BLaER1 (cell line): ENCODE measurements around the gene SDK1.

ENCODE experiments used
- H3K27ac ChIP-seq: shearing (Covaris generic); formaldehyde crosslinking; 2 replicates; pipeline ENCODE4 v1.8.1; 2022
- H3K27me3 ChIP-seq: shearing (Covaris generic); formaldehyde crosslinking; 2 replicates; pipeline ENCODE4 v1.8.1; 2022
- H3K36me3 ChIP-seq: shearing (Covaris generic); formaldehyde crosslinking; 2 replicates; pipeline ENCODE4 v1.8.1; 2022
- H3K4me1 ChIP-seq: shearing (Covaris generic); formaldehyde crosslinking; 2 replicates; pipeline ENCODE4 v1.8.1; 2022
- H3K4me2 ChIP-seq: shearing (Covaris generic); formaldehyde crosslinking; 2 replicates; pipeline ENCODE4 v1.8.1; 2022
- H3K4me3 ChIP-seq: shearing (Covaris generic); formaldehyde crosslinking; 2 replicates; pipeline ENCODE4 v1.8.1; 2022
- H3K9ac ChIP-seq: shearing (Covaris generic); formaldehyde crosslinking; 2 replicates; pipeline ENCODE4 v1.8.1; 2022
- H3K9me3 ChIP-seq: shearing (Covaris generic); formaldehyde crosslinking; 2 replicates; pipeline ENCODE4 v1.8.1; 2022
- H4K20me1 ChIP-seq: shearing (Covaris generic); formaldehyde crosslinking; 2 replicates; pipeline ENCODE4 v1.8.1; 2022
- Cebpa-rat ChIP-seq: shearing (Covaris generic); IDR thresholded peaks from 2 replicates; pipeline ENCODE4 v1.8.1; 2022

SDK1 gene

GRCh38 chr7:3780016-3780415 is 479.0 kb downstream of the SDK1 start:
- TF ChIP-seq Cebpa-rat, result no peak
- Histone ChIP-seq H3K36me3 (no peaks in the 10 kb centered on the region; the same call in none of the 2 replicates), H3K4me2 (no peak overlapping the region), H3K9me3 (peaks cover 44% of the 10 kb centered on the region), H4K20me1 (no peaks in the 10 kb centered on the region), H3K4me1 (no peaks in the 10 kb centered on the region), H3K27me3 (no peaks in the 10 kb centered on the region), H3K9ac (no peak overlapping the region), H3K27ac (no peak overlapping the region), H3K4me3 (no peak overlapping the region)

GRCh38 chr7:3780525-3780924 is 479.5 kb downstream of the SDK1 start:
- no peak for TF ChIP-seq Cebpa-rat
- no peak overlapping the region for H3K4me2 ChIP-seq

GRCh38 chr7:3781607-3782006 is 480.6 kb downstream of the SDK1 start:
- Histone ChIP-seq H3K27me3 (no peaks in the 10 kb centered on the region), H3K4me1 (no peaks in the 10 kb centered on the region), H3K4me2 (no peak overlapping the region), H3K4me3 (no peak overlapping the region), H3K27ac (no peak overlapping the region), H3K9me3 (peaks cover 44% of the 10 kb centered on the region), H3K9ac (no peak overlapping the region), H3K36me3 (no peaks in the 10 kb centered on the region; the same call in none of the 2 replicates), H4K20me1 (no peaks in the 10 kb centered on the region)
- no peak for TF ChIP-seq Cebpa-rat

More at GRCh38 chr7:3780525-3780924, 479.5 kb downstream of the SDK1 start:
- no peaks in the 10 kb centered on the region; the same call in none of the 2 replicates for H3K36me3 ChIP-seq
- no peaks in the 10 kb centered on the region for H3K4me1 ChIP-seq
- no peak overlapping the region for H3K4me3 ChIP-seq
- no peak overlapping the region for H3K27ac ChIP-seq
- no peaks in the 10 kb centered on the region for H4K20me1 ChIP-seq
- H3K27me3 ChIP-seq, result no peaks in the 10 kb centered on the region
- no peak overlapping the region for H3K9ac ChIP-seq
- H3K9me3 ChIP-seq, result peaks cover 44% of the 10 kb centered on the region

- TF ChIP-seq Cebpa-rat, result no peak
- no peaks in the 10 kb centered on the region for H3K4me1 ChIP-seq
- no peak overlapping the region for H3K4me3 ChIP-seq
- no peak overlapping the region for H3K27ac ChIP-seq
- no peaks in the 10 kb centered on the region for H3K36me3 ChIP-seq
- H3K9me3 ChIP-seq, result peaks cover 13% of the 10 kb centered on the region
- no peak overlapping the region for H3K4me2 ChIP-seq
- no peaks in the 10 kb centered on the region for H3K27me3 ChIP-seq
- no peaks in the 10 kb centered on the region for H4K20me1 ChIP-seq
- no peak overlapping the region for H3K9ac ChIP-seq
These were observed 486.7 kb downstream of the SDK1 start for GRCh38 chr7:3787717-3788264.

GRCh38 chr7:3790803-3791202 is 489.8 kb downstream of the SDK1 start:
- Histone ChIP-seq H3K4me3 (no peak overlapping the region), H3K27ac (no peak overlapping the region), H3K36me3 (no peaks in the 10 kb centered on the region), H3K27me3 (no peaks in the 10 kb centered on the region), H3K4me1 (no peaks in the 10 kb centered on the region), H3K9me3 (no peaks in the 10 kb centered on the region), H4K20me1 (no peaks in the 10 kb centered on the region), H3K9ac (no peak overlapping the region), H3K4me2 (no peak overlapping the region)
- TF ChIP-seq Cebpa-rat, result no peak

GRCh38 chr7:3791327-3791726 is 490.3 kb downstream of the SDK1 start:
- Histone ChIP-seq H3K36me3 (no peaks in the 10 kb centered on the region), H3K4me2 (no peak overlapping the region), H3K4me1 (no peaks in the 10 kb centered on the region), H3K27me3 (no peaks in the 10 kb centered on the region), H3K27ac (no peak overlapping the region), H3K4me3 (no peak overlapping the region), H3K9ac (no peak overlapping the region), H4K20me1 (no peaks in the 10 kb centered on the region), H3K9me3 (no peaks in the 10 kb centered on the region)
- no peak for TF ChIP-seq Cebpa-rat

- no peaks in the 10 kb centered on the region for H3K27me3 ChIP-seq
These were observed 494.1 kb downstream of the SDK1 start for GRCh38 chr7:3795141-3795540.

GRCh38 chr7:3795781-3796180 is 494.7 kb downstream of the SDK1 start:
- H4K20me1 ChIP-seq, result no peaks in the 10 kb centered on the region
- H3K4me1 ChIP-seq, result no peaks in the 10 kb centered on the region
- no peak overlapping the region for H3K9ac ChIP-seq
- H3K27ac ChIP-seq, result no peak overlapping the region
- H3K4me2 ChIP-seq, result no peak overlapping the region
- H3K4me3 ChIP-seq, result no peak overlapping the region
- no peaks in the 10 kb centered on the region for H3K36me3 ChIP-seq
- TF ChIP-seq Cebpa-rat, result no peak
- no peaks in the 10 kb centered on the region for H3K27me3 ChIP-seq
- no peaks in the 10 kb centered on the region for H3K9me3 ChIP-seq

More at GRCh38 chr7:3795141-3795540, 494.1 kb downstream of the SDK1 start:
- TF ChIP-seq Cebpa-rat, result no peak
- no peak overlapping the region for H3K4me3 ChIP-seq
- no peak overlapping the region for H3K4me2 ChIP-seq
- H3K9ac ChIP-seq, result no peak overlapping the region
- H3K27ac ChIP-seq, result no peak overlapping the region
- no peaks in the 10 kb centered on the region for H3K9me3 ChIP-seq
- no peaks in the 10 kb centered on the region for H3K36me3 ChIP-seq
- H3K4me1 ChIP-seq, result no peaks in the 10 kb centered on the region
- H4K20me1 ChIP-seq, result no peaks in the 10 kb centered on the region

- H3K9ac ChIP-seq, result no peak overlapping the region
- peaks cover 7% of the 10 kb centered on the region; the same call in 1 of the 2 replicates for H3K4me1 ChIP-seq
- no peaks in the 10 kb centered on the region for H4K20me1 ChIP-seq
- no peaks in the 10 kb centered on the region for H3K27me3 ChIP-seq
- H3K4me3 ChIP-seq, result no peak overlapping the region
- H3K4me2 ChIP-seq, result no peak overlapping the region
- no peaks in the 10 kb centered on the region for H3K36me3 ChIP-seq
- no peak for TF ChIP-seq Cebpa-rat
- no peak overlapping the region for H3K27ac ChIP-seq
- H3K9me3 ChIP-seq, result no peaks in the 10 kb centered on the region
These were observed 504.1 kb downstream of the SDK1 start for GRCh38 chr7:3805151-3805550.

- Histone ChIP-seq H3K4me1 (peaks cover 11% of the 10 kb centered on the region), H3K4me3 (no peak overlapping the region), H3K9me3 (peaks cover 6% of the 10 kb centered on the region; the same call in 1 of the 2 replicates), H3K9ac (no peak overlapping the region), H3K27me3 (no peaks in the 10 kb centered on the region), H4K20me1 (no peaks in the 10 kb centered on the region), H3K27ac (no peak overlapping the region), H3K36me3 (no peaks in the 10 kb centered on the region), H3K4me2 (no peak overlapping the region)
- TF ChIP-seq Cebpa-rat, result no peak
These were observed 505.5 kb downstream of the SDK1 start for GRCh38 chr7:3806516-3806915.

GRCh38 chr7:3807824-3808223 is 506.8 kb downstream of the SDK1 start:
- H3K36me3 ChIP-seq, result no peaks in the 10 kb centered on the region
- peaks cover 17% of the 10 kb centered on the region for H3K4me1 ChIP-seq
- H3K4me2 ChIP-seq, result no peak overlapping the region
- H3K4me3 ChIP-seq, result no peak overlapping the region
- no peak overlapping the region for H3K27ac ChIP-seq
- TF ChIP-seq Cebpa-rat, result no peak
- no peaks in the 10 kb centered on the region for H4K20me1 ChIP-seq
- peaks cover 6% of the 10 kb centered on the region; the same call in 1 of the 2 replicates for H3K9me3 ChIP-seq
- H3K27me3 ChIP-seq, result no peaks in the 10 kb centered on the region
- no peak overlapping the region for H3K9ac ChIP-seq
